GM12878 (cell line): ENCODE data around the gene SRSF9. TPM values are rescaled to one million over a fixed set of nuclear protein-coding genes. Genes with fewer than 3 reads are reported as not detected.

Source experiments
- ATAC-seq: fragments of 200-7000 bp; cut with Tn5 transposase; 3 replicates; pipeline ENCODE4 v1.9.1; 2020; ENCODE audit warnings: mild to moderate bottlenecking, moderate library complexity
- BruUV-seq: library from RNA; stranded (reverse); fragments of 400-500 nt; replicated peaks from 2 replicates; lab custom pipeline; 2021; lab: Mats Ljungman, UMichigan
- CTCF ChIA-PET: fragments of 300-600 bp; sonication (Branson Sonifier 250); formaldehyde crosslinking; extraction: SDS; loops from one replicate; lab custom pipeline; 2021; ENCODE audit warnings: inconsistent platforms; lab: Yijun Ruan, JAX
- POLR2A ChIA-PET: fragments of 350-600 bp; formaldehyde crosslinking; extraction: SDS; loops from one replicate; lab custom pipeline; 2021; ENCODE audit warnings: inconsistent platforms; lab: Charles Lee
- RAD21 ChIA-PET: fragments of 300-600 bp; sonication (Branson Sonifier 250); formaldehyde crosslinking; loops from one replicate; lab custom pipeline; 2023; ENCODE audit warnings: antibody characterized with exemption; ENCODE audit not compliant: unreplicated experiment; lab: Charles Lee
- SMC1A ChIA-PET: fragments of 300-600 bp; sonication (Branson Sonifier 250); formaldehyde crosslinking; loops from one replicate; lab custom pipeline; 2023; ENCODE audit not compliant: unreplicated experiment, uncharacterized antibody; lab: Charles Lee
- DNase-seq: peaks from one replicate; pipeline ENCODE4 v3.0.0-alpha.2; 2011; ENCODE audit warnings: low read depth, low spot score
- FAIRE-seq: peaks from 3 replicates; lab custom pipeline; 2011; peaks lifted over from hg19 to GRCh38; lab: Jason Lieb, UNC
- H2AFZ ChIP-seq: 2 replicates; pipeline ENCODE4 v1.6.0; 2011; ENCODE audit warnings: low read depth, low read length, control low read depth; ENCODE audit not compliant: control insufficient read depth
- H3K27ac ChIP-seq: 2 replicates; pipeline ENCODE4 v1.5.1; 2011; ENCODE audit warnings: control low read depth; ENCODE audit not compliant: control insufficient read depth, insufficient read depth
- H3K27me3 ChIP-seq, 2 experiments: replicated peaks in 1 of 2; 2 replicates each; pipeline versions ENCODE4 v1.6.0 to v1.6.1; 2011; ENCODE audit warnings: low read length in 1 of 2; ENCODE audit not compliant: control insufficient read depth in 2 of 2, insufficient read depth in 2 of 2
- H3K36me3 ChIP-seq, 2 experiments: 2 replicates each; pipeline ENCODE4 v1.5.1; 2011; ENCODE audit warnings: low read length in 1 of 2; ENCODE audit not compliant: control insufficient read depth in 2 of 2, insufficient read depth in 2 of 2
- H3K4me1 ChIP-seq: 2 replicates; pipeline ENCODE4 v1.6.1; 2011; ENCODE audit warnings: mild to moderate bottlenecking, low read length, moderate library complexity, mixed read lengths; ENCODE audit not compliant: control insufficient read depth, insufficient read depth
- H3K4me2 ChIP-seq: 2 replicates; pipeline ENCODE4 v1.6.0; 2011; ENCODE audit warnings: control low read depth; ENCODE audit not compliant: control insufficient read depth, insufficient read depth
- H3K4me3 ChIP-seq: fragments of 200-600 bp; sonication (generic); 2 replicates; pipeline ENCODE4 v1.5.1; 2016
- H3K79me2 ChIP-seq: 2 replicates; pipeline ENCODE4 v1.6.0; 2011; ENCODE audit warnings: low read length; ENCODE audit not compliant: control insufficient read depth, insufficient read depth
- H3K9ac ChIP-seq: 2 replicates; pipeline ENCODE4 v1.8.0; 2011; ENCODE audit warnings: low read length, control low read depth, mixed read lengths; ENCODE audit not compliant: control insufficient read depth, insufficient read depth
- H3K9me3 ChIP-seq: replicated peaks from 3 replicates; pipeline ENCODE4 v1.5.1; 2011; ENCODE audit warnings: mild to moderate bottlenecking, low read length; ENCODE audit not compliant: control insufficient read depth, insufficient read depth
- H4K20me1 ChIP-seq: 2 replicates; pipeline ENCODE4 v1.6.0; 2011; ENCODE audit not compliant: control insufficient read depth, insufficient read depth
- CHD2 ChIP-seq: IDR thresholded peaks from 2 replicates; pipeline ENCODE4 v1.6.1; 2011; ENCODE audit warnings: low read depth, low read length, improper control_type of control experiment, borderline replicate concordance
- EED ChIP-seq: sonication (generic); IDR thresholded peaks from 2 replicates; pipeline ENCODE4 v1.6.1; 2016; ENCODE audit warnings: antibody characterized with exemption, low read depth
- EGR1 ChIP-seq, 2 experiments: IDR thresholded peaks; 1 replicate in 1 of 2; 2 replicates in 1 of 2; pipeline ENCODE4 v1.6.1; 2011 to 2012; ENCODE audit warnings: low read depth in 2 of 2, low read length in 2 of 2, borderline replicate concordance in 1 of 2, mild to moderate bottlenecking in 1 of 2, moderate library complexity in 1 of 2
- EZH2 ChIP-seq: IDR thresholded peaks from 2 replicates; pipeline ENCODE4 v1.6.1; 2012; ENCODE audit warnings: low read depth, mild to moderate bottlenecking, control low read depth, inconsistent platforms, low read length, borderline replicate concordance; ENCODE audit not compliant: control insufficient read depth
- FOXM1 ChIP-seq: IDR thresholded peaks from 2 replicates; pipeline ENCODE4 v1.6.1; 2012; ENCODE audit warnings: low read depth, mild to moderate bottlenecking, inconsistent platforms, low read length, moderate library complexity
- HDAC6 ChIP-seq: fragments of 200-600 bp; sonication (generic); IDR thresholded peaks from one replicate; pipeline ENCODE4 v1.8.0; 2017; ENCODE audit warnings: antibody characterized with exemption; ENCODE audit not compliant: unreplicated experiment
- RB1 ChIP-seq: fragments of 450-650 bp; formaldehyde crosslinking; IDR thresholded peaks from 2 replicates; pipeline ENCODE4 v1.6.1; 2017; ENCODE audit warnings: mild to moderate bottlenecking, borderline replicate concordance
- ZNF24 ChIP-seq: fragments of 450-650 bp; IDR thresholded peaks from 2 replicates; pipeline ENCODE4 v1.6.1; 2017; ENCODE audit warnings: antibody characterized with exemption, mild to moderate bottlenecking
- ZNF384 ChIP-seq: IDR thresholded peaks from 2 replicates; pipeline ENCODE4 v1.6.1; 2012; ENCODE audit warnings: low read depth, mild to moderate bottlenecking, low read length, improper control_type of control experiment, borderline replicate concordance
- WGBS: methylation state at CpG from one replicate; pipeline ENCODE4 v1.1.6; 2016; ENCODE audit warnings: low lambda C conversion rate; ENCODE audit not compliant: insufficient replicate concordance, insufficient coverage; ENCODE audit errors: missing lambda C conversion rate; 5-methylcytosine and 5-hydroxymethylcytosine counted together
- in situ Hi-C: fragments of 300-500 bp; cut with MboI; formaldehyde crosslinking; loops from 9 replicates; pipeline ENCODE4 v1.14.3; 2018; ENCODE audit warnings: mixed read lengths
- intact Hi-C: fragments of 100-400 bp; cut with micrococcal nuclease; formaldehyde crosslinking; loops from one replicate; pipeline ENCODE4 v1.14.2; 2022; ENCODE audit not compliant: unreplicated experiment
- polyA plus RNA-seq, 11 experiments: library from polyadenylated mRNA; depleted of rRNA in 4 of 11; unstranded in 6 of 11; stranded (reverse) in 5 of 11; fragments of >200 nt; fragmentation: Nextera tagmentation in 4 of 11; fragmentation: Illumina TruSeq in 1 of 11; extraction: Ambion mirVana in 4 of 11; extraction: Trizol in 1 of 11; gene quantifications; 1 replicate in 1 of 11; 2 replicates in 10 of 11; pipeline versions ENCODE4 v1.2.1 to v1.2.3, GENCODE V29; 2011 to 2016; ENCODE audit warnings: inconsistent platforms in 2 of 11, missing spikeins in 2 of 11, low read depth in 1 of 11
- total RNA-seq, 4 experiments: library from RNA; depleted of rRNA in 3 of 4; stranded (reverse); fragments of >200 nt in 3 of 4; fragmentation: Illumina TruSeq in 1 of 4; extraction: Trizol in 1 of 4; gene quantifications; 2 replicates each; pipeline versions ENCODE4 v1.2.1 to v1.2.3, GENCODE V29; 2013 to 2021
- TF ChIP-seq, protein P1 (sequence below): IDR thresholded peaks from 2 replicates; pipeline ENCODE4 v1.6.1; 2011; ENCODE audit warnings: borderline replicate concordance, low read depth, mild to moderate bottlenecking, moderate library complexity, low read length; ENCODE audit not compliant: insufficient read depth, poor library complexity, severe bottlenecking

SRSF9 gene
- total and polyA plus RNA-seq, 10 of the 15 experiments (the other 5 are each of a cell fraction or from before 2014, with no cell fraction given), result 56.2 to 510 (median 186) TPM

DNA sequence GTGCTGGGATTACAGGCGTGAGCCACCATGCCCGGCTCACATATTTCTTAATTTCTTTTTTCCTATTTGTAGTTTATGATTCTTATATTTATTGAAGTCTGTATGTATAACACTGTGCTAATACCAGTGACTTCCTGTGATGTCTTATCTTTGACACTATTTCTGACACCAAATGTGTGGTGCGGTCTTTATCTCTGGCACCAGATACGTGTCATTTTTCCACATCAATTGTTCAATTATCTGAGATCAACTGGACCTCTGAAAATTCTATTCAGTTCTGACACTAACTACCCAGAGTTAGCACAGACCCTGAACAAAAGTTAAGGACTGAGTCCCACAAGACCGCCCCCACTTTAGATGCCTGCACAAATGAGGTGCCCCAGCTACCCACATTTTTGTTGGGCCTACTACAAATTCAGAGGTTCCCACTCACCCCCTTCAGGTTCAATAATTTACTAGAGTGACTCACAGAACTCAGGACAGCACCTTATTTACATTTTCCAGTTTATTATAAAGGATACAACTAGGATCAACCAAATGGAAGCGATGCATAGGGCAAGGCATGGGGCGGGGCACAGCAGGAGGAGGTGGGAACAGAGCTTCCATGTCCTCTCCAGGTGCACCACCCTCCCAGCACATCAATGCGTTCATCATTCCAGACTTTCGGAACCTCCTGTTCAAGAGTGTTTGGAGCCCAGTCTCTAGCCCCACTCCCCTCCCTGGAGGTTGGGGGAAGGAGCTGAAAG is 11.6 kb upstream of the SRSF9 start:
- no TSS peak for BruUV-seq
- POLR2A ChIA-PET, result no interaction called here
- WGBS, result 98% methylated on average over 9 of the region's 9 CpGs
- intact Hi-C loops, result no loop called here
- in situ Hi-C loops, result no loop called here
- no peaks in the 10 kb centered on the region for H3K9me3 ChIP-seq
- no peak for TF ChIP-seq EGR1 (IDR thresholded peaks at IDR 0.05; ENCODE audit: borderline replicate concordance in 1 of 2, low read depth in 2 of 2, low read length in 2 of 2)
- no peak for TF ChIP-seq RB1
- TF ChIP-seq, protein P1, sequence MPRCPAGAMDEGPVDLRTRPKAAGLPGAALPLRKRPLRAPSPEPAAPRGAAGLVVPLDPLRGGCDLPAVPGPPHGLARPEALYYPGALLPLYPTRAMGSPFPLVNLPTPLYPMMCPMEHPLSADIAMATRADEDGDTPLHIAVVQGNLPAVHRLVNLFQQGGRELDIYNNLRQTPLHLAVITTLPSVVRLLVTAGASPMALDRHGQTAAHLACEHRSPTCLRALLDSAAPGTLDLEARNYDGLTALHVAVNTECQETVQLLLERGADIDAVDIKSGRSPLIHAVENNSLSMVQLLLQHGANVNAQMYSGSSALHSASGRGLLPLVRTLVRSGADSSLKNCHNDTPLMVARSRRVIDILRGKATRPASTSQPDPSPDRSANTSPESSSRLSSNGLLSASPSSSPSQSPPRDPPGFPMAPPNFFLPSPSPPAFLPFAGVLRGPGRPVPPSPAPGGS, result no peak
- TF ChIP-seq ZNF24, result no peak
- TF ChIP-seq FOXM1, result no peak
- no peak for TF ChIP-seq EZH2
- no peak for TF ChIP-seq EED
- no peak for TF ChIP-seq CHD2
- no peak for TF ChIP-seq ZNF384
- no peak for TF ChIP-seq HDAC6
- TF ChIP-seq, all 136 proteins: peak for 0
- RAD21 ChIA-PET, result interaction anchor here (1.2 kb wide), 1 partner anchor 16 kb away, joined by 3 read pairs; no protein-coding TSS in a partner anchor
- Histone ChIP-seq H2AFZ (no peak overlapping the region), H3K36me3 (no peaks in the 10 kb centered on the region), H3K4me3 (no peak overlapping the region), H3K9ac (no peak overlapping the region), H3K4me1 (no peaks in the 10 kb centered on the region; the same call in 1 of the 2 replicates), H3K4me2 (no peak overlapping the region), H3K79me2 (no peaks in the 10 kb centered on the region), H4K20me1 (no peaks in the 10 kb centered on the region), H3K27ac (no peak overlapping the region), H3K27me3 (no peaks in the 10 kb centered on the region)
- DNase-seq (no peak), ATAC-seq (no peak), FAIRE-seq (no peak)
- CTCF ChIA-PET, result interaction anchor here (2.0 kb wide), 1 partner anchor 14 kb away, joined by 7 read pairs; the partner anchor contains the start of gene DYNLL1
- SMC1A ChIA-PET, result interaction anchor here (1.1 kb wide), 1 partner anchor 23 kb away, joined by 4 read pairs; no protein-coding TSS in a partner anchor
